Adrenal gland (tissue), 12 donors: ENCODE data around the gene KIF6. TPM values are rescaled to one million over a fixed set of nuclear protein-coding genes. Genes with fewer than 3 reads are reported as not detected.

Source experiments
- DNase-seq, 7 donors: peaks; one replicate each; pipeline ENCODE4 v3.0.0-alpha.2; 2019 to 2020
- H3K27ac ChIP-seq, 5 donors: fragments of 200-600 bp; sonication (generic) in 4 of 5; 1 replicate in 3 of 5; 2 replicates in 2 of 5; pipeline versions ENCODE4 v1.5.1 to v1.8.0; 2016 to 2020; ENCODE audit warnings: mild to moderate bottlenecking in 1 of 5
- H3K27me3 ChIP-seq: fragments of 200-600 bp; 2 replicates; pipeline ENCODE4 v1.8.0; 2021
- H3K36me3 ChIP-seq, 2 donors: fragments of 200-600 bp; replicated peaks in 1 of 2; 1 replicate in 1 of 2; 2 replicates in 1 of 2; pipeline versions ENCODE4 v1.5.1 to v1.8.0; 2018 to 2022
- H3K4me1 ChIP-seq, 2 donors: fragments of 200-600 bp; replicated peaks in 1 of 2; 1 replicate in 1 of 2; 2 replicates in 1 of 2; pipeline versions ENCODE4 v1.5.1 to v1.8.0; 2018 to 2021
- H3K4me3 ChIP-seq, 4 donors: fragments of 200-600 bp; sonication (generic) in 3 of 4; one replicate each; pipeline ENCODE4 v1.5.1; 2016 to 2018
- H3K9me3 ChIP-seq, 3 donors: fragments of 200-600 bp; sonication (generic) in 1 of 3; replicated peaks in 1 of 3; 1 replicate in 2 of 3; 2 replicates in 1 of 3; pipeline versions ENCODE4 v1.5.1 to v1.8.0; 2016 to 2021
- CTCF ChIP-seq, 6 experiments: fragments of 450-650 bp in 4 of 6; fragments of 200-600 bp in 2 of 6; sonication (generic) in 1 of 6; IDR thresholded peaks; 1 replicate in 5 of 6; 2 replicates in 1 of 6; pipeline versions ENCODE4 v1.5.1 to v1.8.0; 2016 to 2021; ENCODE audit warnings: antibody characterized with exemption in 6 of 6, mild to moderate bottlenecking in 2 of 6, moderate library complexity in 1 of 6
- POLR2A ChIP-seq, 2 donors: fragments of 450-650 bp; IDR thresholded peaks; one replicate each; pipeline ENCODE4 v1.6.1; 2017; ENCODE audit warnings: antibody characterized with exemption in 2 of 2, mild to moderate bottlenecking in 2 of 2, moderate library complexity in 1 of 2
- WGBS, 4 donors: extraction: QIAGEN DNeasy Blood & Tissue Kit in 2 of 4; methylation state at CpG; one replicate each; pipeline versions ENCODE4 v1.1.5 to v1.1.7; 2013 to 2017; 5-methylcytosine and 5-hydroxymethylcytosine counted together
- intact Hi-C, 2 donors: fragments of 100-400 bp; cut with DNase I; formaldehyde crosslinking; loops; one replicate each; pipeline versions ENCODE4 v1.14.1 to v1.15.0; 2022 to 2023
- polyA plus RNA-seq, 3 donors: library from polyadenylated mRNA; stranded (reverse); fragments of 200-250 nt in 2 of 3; fragments of 350-450 nt in 1 of 3; fragmentation: Illumina TruSeq in 1 of 3; extraction: RNeasy Lipid Tissue Mini Kit (QIAGEN cat#74804) in 1 of 3; gene quantifications; one replicate each; pipeline ENCODE4 v1.2.3, GENCODE V29; 2013 to 2014
- total RNA-seq, 9 donors: library from RNA; depleted of rRNA in 4 of 9; stranded (reverse); fragments of >200 nt in 4 of 9; fragments of 120-200 nt in 1 of 9; fragmentation: NEBNext Ultra II Directional in 1 of 9; extraction: Animal tissue kit (Norgen Biotek cat#: 25700) in 1 of 9; gene quantifications; one replicate each; pipeline versions ENCODE4 v1.1.0 to v1.2.4, GENCODE V29; 2013 to 2023
- donor health status: healthy with polysubstance abuse.
- donor health status: Bipolar disorder and iron deficiency.
- donor health status: DM: yes; HTN: yes; CAD: no.
- donor health status: DM: no; HTN: no; CAD: no.
- donor health status: DM: no; HTN: no; CAD: no.
- donor health status: DM: yes; HTN: yes; CAD: no.

KIF6 gene
- total and polyA plus RNA-seq, 12 donors, result 0.52 to 4.2 (median 0.73) TPM

- Histone ChIP-seq H3K9me3 (no peaks in the 10 kb centered on the region), H3K27me3 (no peaks in the 10 kb centered on the region), H3K27ac (no peak overlapping the region), H3K4me3 (no peak overlapping the region), H3K36me3 (no peaks in the 10 kb centered on the region), H3K4me1 (no peaks in the 10 kb centered on the region)
- 55 to 66% (median 63%) methylated on average over 5 of the region's 5 CpGs for WGBS, 4 donors
- DNase-seq, result no peak
- TF ChIP-seq POLR2A (IDR thresholded peaks at IDR 0.05) (no peak), CTCF (IDR thresholded peaks at IDR 0.05) (no peak)
- intact Hi-C loops, result no loop called here
Measured at GRCh38 chr6:39453241-39453640, 272.0 kb downstream of the KIF6 start.

- WGBS, 4 donors, result 72 to 84% (median 78%) methylated on average over 5 of the region's 5 CpGs
- no peak overlapping the region for H3K27ac ChIP-seq
- H3K27me3 ChIP-seq, result no peaks in the 10 kb centered on the region
- no peaks in the 10 kb centered on the region for H3K4me1 ChIP-seq
- TF ChIP-seq POLR2A (IDR thresholded peaks at IDR 0.05), result no peak
- TF ChIP-seq CTCF (IDR thresholded peaks at IDR 0.05), result no peak
- no peak overlapping the region for H3K4me3 ChIP-seq
- H3K9me3 ChIP-seq, result no peaks in the 10 kb centered on the region
- intact Hi-C loops, result no loop called here
- DNase-seq, result no peak
- H3K36me3 ChIP-seq, result no peaks in the 10 kb centered on the region
Measured at GRCh38 chr6:39452306-39453145, 272.7 kb downstream of the KIF6 start.

- Histone ChIP-seq H3K4me3 (no peak overlapping the region), H3K9me3 (no peaks in the 10 kb centered on the region), H3K36me3 (no peaks in the 10 kb centered on the region), H3K4me1 (no peaks in the 10 kb centered on the region), H3K27ac (no peak overlapping the region), H3K27me3 (no peaks in the 10 kb centered on the region)
- 76 to 86% (median 86%) methylated on average over 2 of the region's 2 CpGs for WGBS, 4 donors
- TF ChIP-seq CTCF (IDR thresholded peaks at IDR 0.05) (peak in 1 of 6 experiments; percentile 34), POLR2A (IDR thresholded peaks at IDR 0.05) (no peak)
- intact Hi-C loops, result no loop called here
- no peak for DNase-seq
Measured at GRCh38 chr6:39451831-39452230, 273.4 kb downstream of the KIF6 start.

GRCh38 chr6:39449022-39449421, 276.2 kb downstream of the KIF6 start:
- Histone ChIP-seq H3K9me3 (no peaks in the 10 kb centered on the region), H3K4me3 (no peak overlapping the region), H3K27ac (no peak overlapping the region), H3K36me3 (no peaks in the 10 kb centered on the region), H3K27me3 (no peaks in the 10 kb centered on the region), H3K4me1 (no peaks in the 10 kb centered on the region)
- TF ChIP-seq CTCF (IDR thresholded peaks at IDR 0.05) (no peak), POLR2A (IDR thresholded peaks at IDR 0.05) (no peak)
- intact Hi-C loops, result no loop called here
- DNase-seq, result no peak
- WGBS, 4 donors, result 77 to 87% (median 82%) methylated on average over 5 of the region's 5 CpGs
